ENCODE data around the gene GLI1.

DNA sequence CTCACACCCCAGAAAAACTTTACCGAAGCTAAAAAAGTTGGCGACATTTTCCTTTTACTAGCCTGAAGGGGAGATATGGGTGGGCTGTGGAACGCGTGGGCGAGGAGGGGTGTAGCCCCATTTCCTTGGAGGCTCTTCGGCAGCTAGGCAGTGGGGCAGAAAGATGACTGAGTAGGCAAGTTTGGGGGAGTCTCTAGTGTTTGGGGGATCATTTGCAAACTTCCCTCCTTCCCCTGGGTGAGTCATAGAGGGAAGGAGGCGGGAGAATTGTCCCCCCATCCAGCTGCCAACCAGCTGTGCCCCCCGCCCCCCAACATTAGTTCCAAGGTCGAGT, 2.3 kb downstream of the GLI1 start:
- no peak for TF ChIP-seq POLR2A (IDR thresholded peaks at IDR 0.05)
- TF ChIP-seq, protein P1, sequence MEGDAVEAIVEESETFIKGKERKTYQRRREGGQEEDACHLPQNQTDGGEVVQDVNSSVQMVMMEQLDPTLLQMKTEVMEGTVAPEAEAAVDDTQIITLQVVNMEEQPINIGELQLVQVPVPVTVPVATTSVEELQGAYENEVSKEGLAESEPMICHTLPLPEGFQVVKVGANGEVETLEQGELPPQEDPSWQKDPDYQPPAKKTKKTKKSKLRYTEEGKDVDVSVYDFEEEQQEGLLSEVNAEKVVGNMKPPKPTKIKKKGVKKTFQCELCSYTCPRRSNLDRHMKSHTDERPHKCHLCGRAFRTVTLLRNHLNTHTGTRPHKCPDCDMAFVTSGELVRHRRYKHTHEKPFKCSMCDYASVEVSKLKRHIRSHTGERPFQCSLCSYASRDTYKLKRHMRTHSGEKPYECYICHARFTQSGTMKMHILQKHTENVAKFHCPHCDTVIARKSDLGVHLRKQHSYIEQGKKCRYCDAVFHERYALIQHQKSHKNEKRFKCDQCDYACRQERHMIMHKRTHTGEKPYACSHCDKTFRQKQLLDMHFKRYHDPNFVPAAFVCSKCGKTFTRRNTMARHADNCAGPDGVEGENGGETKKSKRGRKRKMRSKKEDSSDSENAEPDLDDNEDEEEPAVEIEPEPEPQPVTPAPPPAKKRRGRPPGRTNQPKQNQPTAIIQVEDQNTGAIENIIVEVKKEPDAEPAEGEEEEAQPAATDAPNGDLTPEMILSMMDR (IDR thresholded peaks at IDR 0.05) = no peak

Measured in esophagus squamous epithelium (tissue), 4 donors.